ENCODE data around the gene POLR1C. TPM values are rescaled to one million over a fixed set of nuclear protein-coding genes. Genes with fewer than 3 reads are reported as not detected.

The POLR1C gene
- total RNA-seq, 4 donors from 2014 or later: 22.5 to 104 (median 31.5) TPM

DNA sequence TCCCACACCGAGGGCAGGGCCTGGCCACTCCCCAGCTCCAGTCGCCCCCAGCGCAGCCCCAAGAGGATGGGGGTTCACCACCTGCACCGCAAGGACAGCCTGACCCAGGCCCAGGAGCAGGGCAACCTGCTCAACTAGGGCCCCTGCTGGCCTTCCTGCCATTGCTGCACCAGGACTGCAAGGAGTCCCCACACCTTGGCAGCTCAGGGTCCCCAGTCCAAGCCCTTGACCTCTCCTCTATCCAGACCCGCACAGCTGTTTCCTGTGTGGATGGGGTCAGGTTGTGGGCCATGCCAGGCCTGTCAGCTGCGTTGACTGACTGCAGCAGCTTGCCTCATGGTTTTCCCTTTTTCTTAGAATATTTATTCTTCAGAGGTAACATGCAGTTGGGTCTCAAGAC, 11.2 kb upstream of the POLR1C start:
- DNase-seq (ENCODE audit: low spot score) (no peak), ATAC-seq (ENCODE audit: low FRiP score) (no peak)
- no peak for TF ChIP-seq CTCF (IDR thresholded peaks at IDR 0.05)

- DNase-seq (ENCODE audit: low spot score) (no peak), ATAC-seq (ENCODE audit: low FRiP score) (no peak)
- no peak for TF ChIP-seq CTCF (IDR thresholded peaks at IDR 0.05)
Observed at GRCh38 chr6:43506171-43506570, 10.7 kb upstream of the POLR1C start.

DNA sequence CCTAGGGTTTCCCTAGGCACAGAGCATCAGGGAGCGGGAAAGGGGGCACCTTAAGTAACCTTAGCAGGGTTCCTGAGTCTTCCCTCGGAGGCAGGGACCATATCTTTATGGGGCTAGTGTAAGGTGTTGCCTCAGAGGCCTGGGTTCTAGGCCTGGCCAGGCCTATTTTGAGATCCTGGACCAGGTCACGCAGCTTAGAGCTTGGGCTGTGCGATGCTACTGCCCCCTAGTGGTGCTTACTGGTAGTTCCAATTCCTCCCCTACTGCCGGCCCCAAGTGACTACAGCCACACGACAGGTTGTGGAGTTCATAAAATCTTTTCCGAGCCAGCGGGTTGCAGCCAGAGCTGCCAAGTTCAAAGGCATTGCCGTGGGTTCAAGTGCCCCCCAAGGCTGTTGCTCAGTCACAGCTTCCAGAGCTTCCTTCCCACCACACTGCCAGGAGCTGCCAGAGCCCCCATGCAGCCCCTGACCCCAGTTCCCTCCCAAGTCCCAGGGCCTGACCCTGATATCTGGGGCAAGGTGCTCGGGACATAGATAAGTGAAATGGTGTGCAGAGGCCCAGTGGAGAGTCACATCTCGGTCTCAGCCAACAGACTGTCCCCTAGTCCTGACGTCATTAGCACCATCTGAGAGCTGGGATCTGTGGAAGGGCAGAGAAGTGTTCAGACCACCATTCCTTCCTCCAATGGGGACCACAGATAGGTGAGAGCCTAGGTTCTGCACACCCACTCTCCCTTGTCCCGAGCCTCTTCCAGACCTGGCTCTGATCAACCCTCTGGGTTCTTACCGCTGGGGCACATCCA, 10.0 kb upstream of the POLR1C start:
- DNase-seq (ENCODE audit: low spot score) (peak; percentile 64), ATAC-seq (ENCODE audit: low FRiP score) (no peak)
- peak in 2 of 3 donors; percentile 27 to 68 for TF ChIP-seq CTCF (IDR thresholded peaks at IDR 0.05)

DNA sequence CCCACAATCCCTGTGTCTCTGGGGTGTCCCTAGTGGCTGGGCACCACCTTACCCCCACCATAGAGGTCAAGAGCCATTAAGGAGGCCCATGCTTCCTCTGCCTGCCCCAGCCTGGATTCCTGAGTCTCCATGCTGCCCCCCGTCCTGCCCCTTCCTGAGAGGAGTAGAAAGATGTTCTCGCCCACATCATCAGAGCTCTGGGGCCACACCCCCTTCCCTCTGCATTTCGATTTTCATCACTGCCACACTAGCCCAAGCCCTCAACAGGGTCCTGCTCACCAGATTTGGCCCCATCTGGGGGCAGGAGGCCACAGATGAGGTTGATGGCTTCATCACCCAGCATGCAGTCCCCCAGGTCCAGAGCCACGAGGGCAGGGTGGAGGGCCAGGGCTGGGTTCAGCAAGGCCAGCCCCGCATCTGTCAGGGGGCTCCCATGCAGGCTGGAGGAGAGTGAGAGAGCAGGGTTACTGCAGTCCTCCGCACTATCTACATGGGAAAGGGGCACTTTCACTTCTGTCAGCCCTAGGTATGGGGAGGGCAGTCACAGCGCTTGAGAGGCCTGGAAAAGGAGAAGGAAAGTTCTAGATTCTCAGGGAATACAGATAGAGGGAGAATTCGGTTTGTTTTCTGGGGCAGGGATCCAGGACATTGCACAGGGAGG, 8.3 kb upstream of the POLR1C start:
- no peak for ATAC-seq (ENCODE audit: low FRiP score)
- no peak for TF ChIP-seq CTCF (IDR thresholded peaks at IDR 0.05)
- DNase-seq (ENCODE audit: low spot score): no peak

GRCh38 chr6:43509142-43509983, 7.5 kb upstream of the POLR1C start:
- TF ChIP-seq CTCF (IDR thresholded peaks at IDR 0.05): no peak
- DNase-seq (ENCODE audit: low spot score): no peak
- peak; percentile 10 for ATAC-seq (ENCODE audit: low FRiP score)

- no peak for TF ChIP-seq CTCF (IDR thresholded peaks at IDR 0.05)
- ATAC-seq (ENCODE audit: low FRiP score): peak; percentile 89
Observed at GRCh38 chr6:43509984-43510826, 6.7 kb upstream of the POLR1C start, which contains the start of gene LRRC73. LRRC73 (minus strand) TSS chr6:43510346; CDS start chr6:43509785, 561 bp downstream.

More at GRCh38 chr6:43509984-43510826, 6.7 kb upstream of the POLR1C start, which contains the start of gene LRRC73:
- DNase-seq (ENCODE audit: low spot score): peak; percentile 67

Data from omental fat pad (tissue), 4 donors.